RWPE2 (cell line): Measurements from ENCODE around the gene ATG7.
A peak's percentile ranks its signal among the peaks of the same experiment; 100 is the strongest.

Experiments
- ATAC-seq: fragments of 200-7000 bp; cut with Tn5 transposase; 3 replicates; pipeline ENCODE4 v1.9.1; 2021; ENCODE audit warnings: low read depth
- DNase-seq: peaks from one replicate; pipeline ENCODE4 v3.0.0-alpha.2; 2020; ENCODE audit warnings: low spot score
- H3K27ac ChIP-seq: fragments of 450-650 bp; 2 replicates; pipeline ENCODE4 v1.5.1; 2017; ENCODE audit warnings: mild to moderate bottlenecking; ENCODE audit not compliant: poor library complexity, severe bottlenecking
- H3K27me3 ChIP-seq: fragments of 250-450 bp; sonication (Bioruptor Pico); 2 replicates; pipeline ENCODE4 v1.5.1; 2021; ENCODE audit warnings: mild to moderate bottlenecking, moderate library complexity; ENCODE audit not compliant: insufficient read depth, poor library complexity, severe bottlenecking
- H3K36me3 ChIP-seq: fragments of 250-450 bp; sonication (Bioruptor Pico); 2 replicates; pipeline ENCODE4 v1.5.1; 2020; ENCODE audit warnings: low read depth, mild to moderate bottlenecking, moderate library complexity
- H3K4me1 ChIP-seq: fragments of 250-450 bp; sonication (Bioruptor Pico); 2 replicates; pipeline ENCODE4 v1.5.1; 2021; ENCODE audit warnings: mild to moderate bottlenecking, moderate library complexity; ENCODE audit not compliant: insufficient read depth, poor library complexity, severe bottlenecking
- H3K4me3 ChIP-seq: fragments of 250-450 bp; sonication (Bioruptor Pico); 2 replicates; pipeline ENCODE4 v1.5.1; 2021; ENCODE audit warnings: mild to moderate bottlenecking, moderate library complexity; ENCODE audit not compliant: severe bottlenecking
- H3K9me3 ChIP-seq: fragments of 250-450 bp; sonication (Bioruptor Pico); 2 replicates; pipeline ENCODE4 v1.5.1; 2021; ENCODE audit warnings: mild to moderate bottlenecking, moderate library complexity; ENCODE audit not compliant: severe bottlenecking
- CTCF ChIP-seq: fragments of 450-650 bp; IDR thresholded peaks from one replicate; pipeline ENCODE4 v1.5.1; 2017; ENCODE audit warnings: mild to moderate bottlenecking, moderate library complexity; ENCODE audit not compliant: poor library complexity, severe bottlenecking

ATG7 gene

GRCh38 chr3:11475324-11475723 is 203.1 kb downstream of the ATG7 start:
- ATAC-seq, result no peak
- Histone ChIP-seq H3K36me3 (no peaks in the 10 kb centered on the region), H3K27me3 (no peaks in the 10 kb centered on the region), H3K4me1 (peaks cover 30% of the 10 kb centered on the region), H3K9me3 (no peaks in the 10 kb centered on the region), H3K4me3 (no peak overlapping the region), H3K27ac (no peak overlapping the region)
- TF ChIP-seq CTCF, result no peak
- DNase-seq, result no peak

DNA sequence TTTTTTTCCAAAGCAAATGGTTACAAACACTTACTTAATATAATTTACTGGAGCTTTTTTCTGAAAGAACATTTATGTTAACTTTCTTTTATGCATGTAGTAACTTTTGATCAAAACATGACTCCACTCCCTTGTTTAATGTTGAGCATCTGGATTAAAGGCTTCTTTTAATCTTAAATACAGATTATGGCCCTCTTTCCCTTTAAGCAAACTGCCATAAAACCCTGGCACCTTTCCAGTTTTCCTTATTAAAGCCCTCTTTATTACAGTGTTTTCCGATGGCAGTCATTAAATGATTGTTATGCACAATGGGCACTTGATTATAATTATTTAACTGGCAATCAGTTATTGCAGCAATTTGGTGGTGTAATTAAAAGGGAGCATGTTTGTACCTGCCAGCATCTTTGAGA is 204.5 kb downstream of the ATG7 start:
- TF ChIP-seq CTCF, result no peak
- peak overlapping the region; percentile 92 for H3K27ac ChIP-seq
- no peaks in the 10 kb centered on the region for H3K36me3 ChIP-seq

GRCh38 chr3:11477407-11477911 is 205.3 kb downstream of the ATG7 start:
- peaks cover 30% of the 10 kb centered on the region for H3K4me1 ChIP-seq
- H3K27ac ChIP-seq, result peak overlapping the region; percentile 92
- no peaks in the 10 kb centered on the region for H3K9me3 ChIP-seq
- H3K27me3 ChIP-seq, result no peaks in the 10 kb centered on the region
- ATAC-seq (peak; percentile 93), DNase-seq (no peak)
- H3K36me3 ChIP-seq, result no peaks in the 10 kb centered on the region
- no peak for TF ChIP-seq CTCF
- H3K4me3 ChIP-seq, result no peak overlapping the region

More for the DNA sequence above, 204.5 kb downstream of the ATG7 start:
- DNase-seq, result no peak
- no peaks in the 10 kb centered on the region for H3K27me3 ChIP-seq
- H3K9me3 ChIP-seq, result no peaks in the 10 kb centered on the region
- no peak for ATAC-seq
- no peak overlapping the region for H3K4me3 ChIP-seq
- H3K4me1 ChIP-seq, result peaks cover 30% of the 10 kb centered on the region

GRCh38 chr3:11478167-11478566 is 206.0 kb downstream of the ATG7 start:
- Histone ChIP-seq H3K27ac (peak overlapping the region; percentile 92), H3K27me3 (no peaks in the 10 kb centered on the region), H3K36me3 (no peaks in the 10 kb centered on the region), H3K9me3 (no peaks in the 10 kb centered on the region), H3K4me1 (peaks cover 30% of the 10 kb centered on the region), H3K4me3 (no peak overlapping the region)
- no peak for DNase-seq
- ATAC-seq, result 0 out of 3 replicates have a peak, but pooled peaks have one; percentile 12
- no peak for TF ChIP-seq CTCF

- H3K9me3 ChIP-seq, result no peaks in the 10 kb centered on the region
- no peaks in the 10 kb centered on the region for H3K27me3 ChIP-seq
- TF ChIP-seq CTCF, result no peak
- ATAC-seq, result no peak
- no peak overlapping the region for H3K4me3 ChIP-seq
- H3K27ac ChIP-seq, result peak overlapping the region; percentile 92
- H3K4me1 ChIP-seq, result peaks cover 30% of the 10 kb centered on the region
- no peak for DNase-seq
- no peaks in the 10 kb centered on the region for H3K36me3 ChIP-seq
These were observed 207.0 kb downstream of the ATG7 start for GRCh38 chr3:11479221-11479620.
